Amniotic stem cell (primary cell): ENCODE results near the gene DGKB.

ENCODE experiments used
- DNase-seq: peaks from one replicate; lab custom pipeline; 2025; lab: John Stamatoyannopoulos, UW

DGKB gene

GRCh38 chr7:14902589-14903067 lies at the start of gene DGKB:
TSS of gene DGKB (minus strand) at chr7:14902751.
- DNase-seq = no peak

- no peak for DNase-seq
These were observed 47.5 kb upstream of the DGKB start for GRCh38 chr7:14950013-14950412.

- DNase-seq = no peak
These were observed 35.6 kb upstream of the DGKB start for GRCh38 chr7:14938181-14938580.

GRCh38 chr7:14937581-14937980 lies 35.0 kb upstream of the DGKB start:
- no peak for DNase-seq

- DNase-seq = no peak
These were observed 34.0 kb upstream of the DGKB start for GRCh38 chr7:14936554-14936953.

GRCh38 chr7:14934839-14935238 lies 32.3 kb upstream of the DGKB start:
- no peak for DNase-seq

GRCh38 chr7:14931511-14932215 lies 29.1 kb upstream of the DGKB start:
- DNase-seq = no peak

GRCh38 chr7:14924398-14924797 lies 21.8 kb upstream of the DGKB start:
- no peak for DNase-seq

GRCh38 chr7:14911077-14911476 lies 8.5 kb upstream of the DGKB start:
- no peak for DNase-seq

GRCh38 chr7:14908697-14909096 lies 6.1 kb upstream of the DGKB start:
- no peak for DNase-seq

- no peak for DNase-seq
These were observed 3.2 kb upstream of the DGKB start for GRCh38 chr7:14905764-14906163.

GRCh38 chr7:14900051-14900450 lies 2.5 kb downstream of the DGKB start:
- no peak for DNase-seq

- no peak for DNase-seq
These were observed 3.5 kb downstream of the DGKB start for GRCh38 chr7:14899030-14899429.

GRCh38 chr7:14896461-14896860 lies 6.1 kb downstream of the DGKB start:
- no peak for DNase-seq

GRCh38 chr7:14894826-14895225 lies 7.7 kb downstream of the DGKB start:
- no peak for DNase-seq

GRCh38 chr7:14892961-14893360 lies 9.6 kb downstream of the DGKB start:
- DNase-seq = no peak

GRCh38 chr7:14891289-14891688 lies 11.3 kb downstream of the DGKB start:
- no peak for DNase-seq

- no peak for DNase-seq
These were observed 13.6 kb downstream of the DGKB start for GRCh38 chr7:14888962-14889361.

GRCh38 chr7:14886533-14886932 lies 16.0 kb downstream of the DGKB start:
- no peak for DNase-seq

GRCh38 chr7:14875941-14876587 lies 26.5 kb downstream of the DGKB start:
- no peak for DNase-seq

- DNase-seq = no peak
These were observed 30.7 kb downstream of the DGKB start for GRCh38 chr7:14871880-14872279.

- DNase-seq = no peak
These were observed 32.2 kb downstream of the DGKB start for GRCh38 chr7:14870394-14870793.

GRCh38 chr7:14868937-14869336 lies 33.6 kb downstream of the DGKB start:
- no peak for DNase-seq

- DNase-seq = no peak
These were observed 41.1 kb downstream of the DGKB start for GRCh38 chr7:14861456-14861855.
